A549 (cell line): Measurements from ENCODE around the gene TMEM92. TPM values are rescaled to one million over a fixed set of nuclear protein-coding genes. Genes with fewer than 3 reads are reported as not detected.

Experiments used
- ATAC-seq, 2 experiments: fragments of 200-7000 bp in 1 of 2; fragments of >200 bp in 1 of 2; cut with Nextera tagmentation in 1 of 2; cut with Tn5 transposase in 1 of 2; 3 replicates each; pipeline versions ENCODE4 v1.8.0 to v1.9.1; 2018 to 2020; ENCODE audit warnings: mild to moderate bottlenecking in 1 of 2, moderate library complexity in 1 of 2
- CTCF ChIA-PET: fragments of 300-600 bp; sonication (Branson Sonifier 250); formaldehyde crosslinking; extraction: SDS; loops from one replicate; lab custom pipeline; 2021; ENCODE audit warnings: antibody characterized with exemption, inconsistent platforms; lab: Yijun Ruan, JAX
- POLR2A ChIA-PET: fragments of 350-600 bp; formaldehyde crosslinking; extraction: SDS; loops from one replicate; lab custom pipeline; 2021; ENCODE audit warnings: antibody characterized with exemption, inconsistent platforms; lab: Yijun Ruan, JAX
- DNase-seq, 2 experiments: peaks; one replicate each; pipeline versions ENCODE4 v3.0.0 to v3.0.0-alpha.2; 2011 to 2016; ENCODE audit warnings: low read depth in 1 of 2, low spot score in 1 of 2
- FAIRE-seq: peaks from 2 replicates; lab custom pipeline; 2011; peaks lifted over from hg19 to GRCh38; lab: Jason Lieb, UNC
- H3K27ac ChIP-seq, 2 experiments: fragments of >200 bp; sonication (Bioruptor Twin); formaldehyde crosslinking; 3 replicates each; pipeline ENCODE4 v1.5.1; 2016 to 2017
- H3K4me1 ChIP-seq: fragments of >200 bp; sonication (Bioruptor Twin); formaldehyde crosslinking; 3 replicates; pipeline ENCODE4 v1.6.1; 2016
- H3K4me2 ChIP-seq: fragments of >200 bp; sonication (Bioruptor Twin); formaldehyde crosslinking; 3 replicates; pipeline ENCODE4 v1.6.1; 2016
- H3K4me3 ChIP-seq: fragments of >200 bp; sonication (Bioruptor Twin); formaldehyde crosslinking; 3 replicates; pipeline ENCODE4 v1.5.1; 2016
- H3K9me3 ChIP-seq: fragments of >200 bp; sonication (Bioruptor Twin); formaldehyde crosslinking; 3 replicates; pipeline ENCODE4 v1.6.1; 2016
- BHLHE40 ChIP-seq: IDR thresholded peaks from 2 replicates; pipeline ENCODE4 v1.6.1; 2012; ENCODE audit warnings: low read depth, low read length, inconsistent platforms
- CBX8 ChIP-seq: fragments of 200-600 bp; sonication (generic); IDR thresholded peaks from 2 replicates; pipeline ENCODE4 v1.6.1; 2016
- CEBPB ChIP-seq, 2 experiments: fragments of >200 bp in 1 of 2; sonication (Bioruptor Twin) in 1 of 2; formaldehyde crosslinking in 1 of 2; IDR thresholded peaks; 2 replicates each; pipeline ENCODE4 v1.6.1; 2012 to 2016
- CHD4 ChIP-seq: fragments of 200-600 bp; sonication (generic); IDR thresholded peaks from 2 replicates; pipeline ENCODE4 v1.6.1; 2016; ENCODE audit warnings: antibody characterized with exemption, mild to moderate bottlenecking, borderline replicate concordance
- EHF ChIP-seq: fragments of 250-450 bp; sonication (Bioruptor Pico); IDR thresholded peaks from 2 replicates; pipeline ENCODE4 v1.5.0; 2020; ENCODE audit warnings: mild to moderate bottlenecking
- EHMT2 ChIP-seq: fragments of 200-600 bp; sonication (generic); IDR thresholded peaks from 2 replicates; pipeline ENCODE4 v1.6.1; 2016; ENCODE audit warnings: antibody characterized with exemption, low read depth, mild to moderate bottlenecking, moderate library complexity
- EP300 ChIP-seq, 2 experiments: fragments of >200 bp; sonication (Bioruptor Twin); formaldehyde crosslinking; IDR thresholded peaks; 2 replicates in 1 of 2; 3 replicates in 1 of 2; pipeline ENCODE4 v1.6.1; 2016 to 2017
- FOSB ChIP-seq: fragments of 250-450 bp; sonication (Bioruptor Pico); IDR thresholded peaks from 2 replicates; pipeline ENCODE4 v1.5.0; 2020; ENCODE audit warnings: mild to moderate bottlenecking, moderate library complexity
- FOSL2 ChIP-seq, 2 experiments: fragments of 450-650 bp in 1 of 2; fragments of >200 bp in 1 of 2; sonication (Bioruptor Twin) in 1 of 2; formaldehyde crosslinking; IDR thresholded peaks; 2 replicates each; pipeline versions ENCODE4 v1.5.0 to v1.6.1; 2016 to 2020; ENCODE audit warnings: mild to moderate bottlenecking in 1 of 2, moderate library complexity in 1 of 2
- FOXS1 ChIP-seq: fragments of 250-450 bp; sonication (Bioruptor Pico); IDR thresholded peaks from 2 replicates; pipeline ENCODE4 v1.5.0; 2020; ENCODE audit warnings: mild to moderate bottlenecking, moderate library complexity
- HDAC2 ChIP-seq: fragments of 200-600 bp; sonication (generic); IDR thresholded peaks from 2 replicates; pipeline ENCODE4 v1.6.1; 2016
- HOXA7 ChIP-seq: fragments of 250-450 bp; sonication (Bioruptor Pico); IDR thresholded peaks from 2 replicates; pipeline ENCODE4 v1.5.0; 2020; ENCODE audit warnings: mild to moderate bottlenecking, moderate library complexity
- HOXB13 ChIP-seq: fragments of 250-450 bp; sonication (Bioruptor Pico); IDR thresholded peaks from 2 replicates; pipeline ENCODE4 v1.5.0; 2020; ENCODE audit warnings: low read depth, mild to moderate bottlenecking, moderate library complexity
- JUN ChIP-seq, 2 experiments: fragments of >200 bp; sonication (Bioruptor Twin); formaldehyde crosslinking; IDR thresholded peaks; 2 replicates in 1 of 2; 3 replicates in 1 of 2; pipeline ENCODE4 v1.6.1; 2016 to 2017
- JUNB ChIP-seq: fragments of >200 bp; sonication (Bioruptor Twin); formaldehyde crosslinking; IDR thresholded peaks from 2 replicates; pipeline ENCODE4 v1.6.1; 2016
- KDM5A ChIP-seq: fragments of 200-600 bp; sonication (generic); IDR thresholded peaks from 2 replicates; pipeline ENCODE4 v1.6.1; 2016; ENCODE audit warnings: antibody characterized with exemption, mild to moderate bottlenecking
- RAD21 ChIP-seq, 2 experiments: fragments of >200 bp in 1 of 2; sonication (Bioruptor Twin) in 1 of 2; formaldehyde crosslinking in 1 of 2; IDR thresholded peaks in 1 of 2; conservative IDR thresholded peaks in 1 of 2; 2 replicates in 1 of 2; 3 replicates in 1 of 2; pipeline ENCODE4 v1.6.1; 2012 to 2018; ENCODE audit warnings: inconsistent platforms in 1 of 2
- RFX5 ChIP-seq: fragments of 450-650 bp; IDR thresholded peaks from 2 replicates; pipeline ENCODE4 v1.7.1; 2014; ENCODE audit warnings: antibody characterized with exemption, mild to moderate bottlenecking, moderate library complexity
- SREBF2 ChIP-seq: fragments of 450-650 bp; IDR thresholded peaks from 2 replicates; pipeline ENCODE4 v1.6.1; 2014; ENCODE audit warnings: mild to moderate bottlenecking, moderate library complexity
- TFCP2L1 ChIP-seq: fragments of 250-450 bp; sonication (Bioruptor Pico); IDR thresholded peaks from 2 replicates; pipeline ENCODE4 v1.5.0; 2021; ENCODE audit warnings: mild to moderate bottlenecking
- ZNF302 ChIP-seq: fragments of 250-450 bp; sonication (Bioruptor Pico); IDR thresholded peaks from 2 replicates; pipeline ENCODE4 v1.9.0; 2021; ENCODE audit warnings: inconsistent platforms, mild to moderate bottlenecking, moderate library complexity
- WGBS: methylation state at CpG from one replicate; pipeline ENCODE4 v1.1.6; 2017; ENCODE audit errors: missing lambda C conversion rate; 5-methylcytosine and 5-hydroxymethylcytosine counted together
- polyA plus RNA-seq, 4 experiments: library from polyadenylated mRNA; depleted of rRNA in 3 of 4; stranded (reverse); fragments of >200 nt; fragmentation: RNase III in 1 of 4; extraction: RNeasy Plus Mini Kit Qiagen cat#74134 plus additional on column Dnase treatment in 1 of 4; gene quantifications; 2 replicates in 3 of 4; 3 replicates in 1 of 4; pipeline ENCODE4 v1.2.3, GENCODE V29; 2011 to 2017
- TF ChIP-seq, protein P1 (sequence below): IDR thresholded peaks from 2 replicates; pipeline ENCODE4 v1.6.1; 2012; ENCODE audit warnings: low read depth, borderline replicate concordance
- TF ChIP-seq, protein P2 (sequence below): fragments of 250-450 bp; sonication (Bioruptor Pico); IDR thresholded peaks from 2 replicates; pipeline ENCODE4 v1.5.0; 2021; ENCODE audit warnings: mild to moderate bottlenecking, moderate library complexity, borderline replicate concordance
- TF ChIP-seq, protein P3 (sequence below): fragments of >200 bp; sonication (Bioruptor Twin); formaldehyde crosslinking; IDR thresholded peaks from 3 replicates; pipeline ENCODE4 v1.5.1; 2016
- TF ChIP-seq, protein P4 (sequence below): IDR thresholded peaks from 2 replicates; pipeline ENCODE4 v1.6.1; 2012
- TF ChIP-seq, protein P5 (sequence below): fragments of 200-600 bp; sonication (generic); IDR thresholded peaks from 2 replicates; pipeline ENCODE4 v1.6.1; 2016; ENCODE audit warnings: antibody characterized with exemption, mild to moderate bottlenecking, moderate library complexity

TMEM92 gene
- polyA plus RNA-seq, 2 of the 4 experiments (the other 2 are of a cell fraction), result 10.3 to 27.5 TPM

DNA sequence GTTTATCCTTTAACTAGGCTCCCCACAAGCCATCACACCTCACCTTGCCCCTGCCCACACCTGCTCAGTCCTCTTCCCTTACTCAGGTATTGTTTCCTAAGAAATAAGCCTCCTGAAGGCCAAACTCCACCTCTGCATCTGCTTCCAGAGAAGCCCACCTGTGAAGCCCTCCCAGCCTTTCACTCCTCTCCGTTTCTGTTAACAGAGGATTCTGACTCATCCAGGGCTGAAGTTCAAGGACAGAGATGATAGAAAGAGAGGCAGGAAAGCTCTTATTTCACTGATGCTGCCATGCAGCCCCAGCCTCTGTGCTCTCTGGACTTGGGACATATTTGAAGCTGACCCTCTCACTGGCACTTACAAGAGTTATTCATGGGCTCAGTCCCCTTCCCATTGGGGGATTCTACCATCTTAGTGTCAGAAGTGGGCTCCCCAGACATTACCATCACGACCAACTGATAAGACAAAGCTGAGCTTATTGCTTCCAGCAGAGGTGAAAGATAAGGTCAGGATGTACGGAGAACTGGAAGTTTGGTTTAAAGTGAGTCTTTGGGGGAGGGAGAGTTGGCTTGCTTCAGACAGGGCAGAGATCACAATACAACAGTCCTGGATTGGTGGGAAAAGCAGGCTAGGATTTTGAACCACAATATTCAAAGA lies 36.3 kb downstream of the TMEM92 start:
- no peak overlapping the region for H3K4me2 ChIP-seq
- ChIA-PET POLR2A (interaction anchor here (0.6 kb wide), 1 partner anchor 12 kb away, joined by 3 read pairs; no protein-coding TSS in a partner anchor), CTCF (interaction anchor here (3.5 to 46.2 kb wide), 2 partner anchors 30 to 110 kb away, joined by 16 to 1256 read pairs; partner anchors contain the start of genes COL1A1 and TMEM92)
- H3K27ac ChIP-seq, result no peak overlapping the region
- TF ChIP-seq, protein P1, sequence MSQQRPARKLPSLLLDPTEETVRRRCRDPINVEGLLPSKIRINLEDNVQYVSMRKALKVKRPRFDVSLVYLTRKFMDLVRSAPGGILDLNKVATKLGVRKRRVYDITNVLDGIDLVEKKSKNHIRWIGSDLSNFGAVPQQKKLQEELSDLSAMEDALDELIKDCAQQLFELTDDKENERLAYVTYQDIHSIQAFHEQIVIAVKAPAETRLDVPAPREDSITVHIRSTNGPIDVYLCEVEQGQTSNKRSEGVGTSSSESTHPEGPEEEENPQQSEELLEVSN, result no peak
- no peak for TF ChIP-seq EP300 (IDR thresholded peaks at IDR 0.05)
- TF ChIP-seq CEBPB (IDR thresholded peaks at IDR 0.05), result no peak
- TF ChIP-seq FOSB (CRISPR knock-in tag), result no peak
- TF ChIP-seq CBX8, result no peak
- TF ChIP-seq ZNF302 (CRISPR knock-in tag), result no peak
- no peak for TF ChIP-seq EHF (CRISPR knock-in tag)
- no peak for TF ChIP-seq HDAC2
- TF ChIP-seq RAD21 (conservative IDR thresholded peaks at IDR 0.05 in 1 of 2, IDR thresholded peaks at IDR 0.05 in 1 of 2), result no peak
- no peak for TF ChIP-seq RFX5
- no peak for TF ChIP-seq TFCP2L1
- TF ChIP-seq, protein P2, sequence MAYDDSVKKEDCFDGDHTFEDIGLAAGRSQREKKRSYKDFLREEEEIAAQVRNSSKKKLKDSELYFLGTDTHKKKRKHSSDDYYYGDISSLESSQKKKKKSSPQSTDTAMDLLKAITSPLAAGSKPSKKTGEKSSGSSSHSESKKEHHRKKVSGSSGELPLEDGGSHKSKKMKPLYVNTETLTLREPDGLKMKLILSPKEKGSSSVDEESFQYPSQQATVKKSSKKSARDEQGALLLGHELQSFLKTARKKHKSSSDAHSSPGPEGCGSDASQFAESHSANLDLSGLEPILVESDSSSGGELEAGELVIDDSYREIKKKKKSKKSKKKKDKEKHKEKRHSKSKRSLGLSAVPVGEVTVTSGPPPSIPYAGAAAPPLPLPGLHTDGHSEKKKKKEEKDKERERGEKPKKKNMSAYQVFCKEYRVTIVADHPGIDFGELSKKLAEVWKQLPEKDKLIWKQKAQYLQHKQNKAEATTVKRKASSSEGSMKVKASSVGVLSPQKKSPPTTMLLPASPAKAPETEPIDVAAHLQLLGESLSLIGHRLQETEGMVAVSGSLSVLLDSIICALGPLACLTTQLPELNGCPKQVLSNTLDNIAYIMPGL (CRISPR knock-in tag), result no peak
- no peak for TF ChIP-seq JUNB
- TF ChIP-seq BHLHE40, result no peak
- no peak for TF ChIP-seq HOXA7
- TF ChIP-seq SREBF2, result no peak
- TF ChIP-seq, protein P3, sequence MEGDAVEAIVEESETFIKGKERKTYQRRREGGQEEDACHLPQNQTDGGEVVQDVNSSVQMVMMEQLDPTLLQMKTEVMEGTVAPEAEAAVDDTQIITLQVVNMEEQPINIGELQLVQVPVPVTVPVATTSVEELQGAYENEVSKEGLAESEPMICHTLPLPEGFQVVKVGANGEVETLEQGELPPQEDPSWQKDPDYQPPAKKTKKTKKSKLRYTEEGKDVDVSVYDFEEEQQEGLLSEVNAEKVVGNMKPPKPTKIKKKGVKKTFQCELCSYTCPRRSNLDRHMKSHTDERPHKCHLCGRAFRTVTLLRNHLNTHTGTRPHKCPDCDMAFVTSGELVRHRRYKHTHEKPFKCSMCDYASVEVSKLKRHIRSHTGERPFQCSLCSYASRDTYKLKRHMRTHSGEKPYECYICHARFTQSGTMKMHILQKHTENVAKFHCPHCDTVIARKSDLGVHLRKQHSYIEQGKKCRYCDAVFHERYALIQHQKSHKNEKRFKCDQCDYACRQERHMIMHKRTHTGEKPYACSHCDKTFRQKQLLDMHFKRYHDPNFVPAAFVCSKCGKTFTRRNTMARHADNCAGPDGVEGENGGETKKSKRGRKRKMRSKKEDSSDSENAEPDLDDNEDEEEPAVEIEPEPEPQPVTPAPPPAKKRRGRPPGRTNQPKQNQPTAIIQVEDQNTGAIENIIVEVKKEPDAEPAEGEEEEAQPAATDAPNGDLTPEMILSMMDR, result no peak
- TF ChIP-seq FOXS1 (CRISPR knock-in tag), result no peak
- no peak for TF ChIP-seq JUN (IDR thresholded peaks at IDR 0.05)
- TF ChIP-seq FOSL2 (IDR thresholded peaks at IDR 0.05), result no peak
- no peak for TF ChIP-seq FOSL2 (CRISPR knock-in tag; IDR thresholded peaks at IDR 0.05)
- ATAC-seq (no peak), DNase-seq (no peak), FAIRE-seq (no peak)
- no peak overlapping the region for H3K4me3 ChIP-seq
- no peaks in the 10 kb centered on the region for H3K4me1 ChIP-seq
- no peaks in the 10 kb centered on the region for H3K9me3 ChIP-seq
- WGBS, result 25% methylated on average over 3 of the region's 3 CpGs

DNA sequence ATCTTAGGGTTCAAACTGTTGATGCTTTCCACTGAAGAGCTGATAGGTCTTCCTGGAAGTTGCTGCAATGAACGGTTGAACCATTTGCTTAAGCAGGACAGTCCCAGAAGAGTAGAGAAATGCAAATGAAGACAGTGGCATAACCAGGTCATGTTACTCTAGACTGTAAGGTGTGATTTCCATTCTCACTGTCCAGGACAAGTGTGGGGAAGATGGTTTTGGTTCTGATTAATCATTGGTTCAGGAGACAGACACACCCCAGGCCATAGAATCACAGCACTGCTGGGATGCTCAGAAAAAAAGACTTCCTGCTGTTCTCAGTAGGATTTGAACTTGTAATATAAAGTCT lies 36.8 kb downstream of the TMEM92 start:
- FAIRE-seq (no peak), ATAC-seq (no peak), DNase-seq (no peak)
- ChIA-PET CTCF (interaction anchor here (1.3 to 46.2 kb wide), 3 partner anchors 18 to 110 kb away, joined by 5 to 1256 read pairs (median 16); partner anchors contain the start of genes COL1A1 and TMEM92), POLR2A (no interaction called here)
- WGBS, result 48% methylated on average over 1 of the region's 1 CpG
- H3K4me3 ChIP-seq, result no peak overlapping the region
- TF ChIP-seq EHMT2 (no peak), TFCP2L1 (no peak), JUN (IDR thresholded peaks at IDR 0.05) (no peak), EP300 (IDR thresholded peaks at IDR 0.05) (no peak), HOXB13 (CRISPR knock-in tag) (no peak), EHF (CRISPR knock-in tag) (no peak), KDM5A (no peak), CHD4 (no peak)
- TF ChIP-seq, protein P4, sequence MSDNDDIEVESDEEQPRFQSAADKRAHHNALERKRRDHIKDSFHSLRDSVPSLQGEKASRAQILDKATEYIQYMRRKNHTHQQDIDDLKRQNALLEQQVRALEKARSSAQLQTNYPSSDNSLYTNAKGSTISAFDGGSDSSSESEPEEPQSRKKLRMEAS, result no peak
- TF ChIP-seq, protein P5, sequence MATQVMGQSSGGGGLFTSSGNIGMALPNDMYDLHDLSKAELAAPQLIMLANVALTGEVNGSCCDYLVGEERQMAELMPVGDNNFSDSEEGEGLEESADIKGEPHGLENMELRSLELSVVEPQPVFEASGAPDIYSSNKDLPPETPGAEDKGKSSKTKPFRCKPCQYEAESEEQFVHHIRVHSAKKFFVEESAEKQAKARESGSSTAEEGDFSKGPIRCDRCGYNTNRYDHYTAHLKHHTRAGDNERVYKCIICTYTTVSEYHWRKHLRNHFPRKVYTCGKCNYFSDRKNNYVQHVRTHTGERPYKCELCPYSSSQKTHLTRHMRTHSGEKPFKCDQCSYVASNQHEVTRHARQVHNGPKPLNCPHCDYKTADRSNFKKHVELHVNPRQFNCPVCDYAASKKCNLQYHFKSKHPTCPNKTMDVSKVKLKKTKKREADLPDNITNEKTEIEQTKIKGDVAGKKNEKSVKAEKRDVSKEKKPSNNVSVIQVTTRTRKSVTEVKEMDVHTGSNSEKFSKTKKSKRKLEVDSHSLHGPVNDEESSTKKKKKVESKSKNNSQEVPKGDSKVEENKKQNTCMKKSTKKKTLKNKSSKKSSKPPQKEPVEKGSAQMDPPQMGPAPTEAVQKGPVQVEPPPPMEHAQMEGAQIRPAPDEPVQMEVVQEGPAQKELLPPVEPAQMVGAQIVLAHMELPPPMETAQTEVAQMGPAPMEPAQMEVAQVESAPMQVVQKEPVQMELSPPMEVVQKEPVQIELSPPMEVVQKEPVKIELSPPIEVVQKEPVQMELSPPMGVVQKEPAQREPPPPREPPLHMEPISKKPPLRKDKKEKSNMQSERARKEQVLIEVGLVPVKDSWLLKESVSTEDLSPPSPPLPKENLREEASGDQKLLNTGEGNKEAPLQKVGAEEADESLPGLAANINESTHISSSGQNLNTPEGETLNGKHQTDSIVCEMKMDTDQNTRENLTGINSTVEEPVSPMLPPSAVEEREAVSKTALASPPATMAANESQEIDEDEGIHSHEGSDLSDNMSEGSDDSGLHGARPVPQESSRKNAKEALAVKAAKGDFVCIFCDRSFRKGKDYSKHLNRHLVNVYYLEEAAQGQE, result no peak
- no peak overlapping the region for H3K4me2 ChIP-seq
- no peaks in the 10 kb centered on the region for H3K9me3 ChIP-seq
- no peaks in the 10 kb centered on the region for H3K4me1 ChIP-seq
- H3K27ac ChIP-seq, result no peak overlapping the region
